GM19043 (cell line): ENCODE measurements around the gene DTNB.

ENCODE experiments used
- ATAC-seq: cut with Tn5 transposase; IDR thresholded peaks from one replicate; pipeline ENCODE4 v1.9.1; 2021; ENCODE audit warnings: low read depth; ENCODE audit not compliant: unreplicated experiment

The DTNB gene

DNA sequence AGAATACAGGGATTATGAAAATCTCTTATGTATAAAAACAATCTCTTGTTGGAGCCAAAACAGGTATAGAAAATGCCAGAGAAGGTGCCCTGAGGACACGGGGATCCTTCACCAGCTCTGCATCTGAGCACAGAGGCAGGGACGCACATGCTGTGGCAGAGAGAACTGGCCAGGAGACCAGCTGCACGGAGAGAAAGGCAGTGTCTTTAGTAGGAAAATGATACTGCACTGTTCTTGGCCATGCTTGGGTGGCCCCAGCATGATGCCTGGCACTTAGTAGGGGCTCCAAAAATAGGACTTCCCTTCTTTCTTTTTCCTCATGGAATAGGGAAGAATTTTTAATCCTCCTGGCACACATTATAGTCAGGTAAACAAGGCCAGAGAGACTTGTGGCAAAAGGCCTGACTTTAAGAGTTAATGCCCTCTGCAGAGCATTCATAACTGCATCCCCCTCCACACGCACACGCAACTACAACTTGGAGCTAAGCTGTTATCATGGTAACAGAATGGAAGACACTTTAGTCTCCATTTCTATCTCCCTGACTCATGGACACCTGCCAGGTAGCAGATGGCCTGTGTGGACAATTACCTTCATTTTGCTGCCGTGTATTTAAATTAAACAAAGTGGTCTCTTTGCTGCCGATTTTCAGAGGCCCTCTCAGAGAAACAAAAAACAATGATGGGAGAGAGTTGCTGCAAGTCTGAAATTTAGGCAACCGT is 271.9 kb downstream of the DTNB start:
- no peak for ATAC-seq

DNA sequence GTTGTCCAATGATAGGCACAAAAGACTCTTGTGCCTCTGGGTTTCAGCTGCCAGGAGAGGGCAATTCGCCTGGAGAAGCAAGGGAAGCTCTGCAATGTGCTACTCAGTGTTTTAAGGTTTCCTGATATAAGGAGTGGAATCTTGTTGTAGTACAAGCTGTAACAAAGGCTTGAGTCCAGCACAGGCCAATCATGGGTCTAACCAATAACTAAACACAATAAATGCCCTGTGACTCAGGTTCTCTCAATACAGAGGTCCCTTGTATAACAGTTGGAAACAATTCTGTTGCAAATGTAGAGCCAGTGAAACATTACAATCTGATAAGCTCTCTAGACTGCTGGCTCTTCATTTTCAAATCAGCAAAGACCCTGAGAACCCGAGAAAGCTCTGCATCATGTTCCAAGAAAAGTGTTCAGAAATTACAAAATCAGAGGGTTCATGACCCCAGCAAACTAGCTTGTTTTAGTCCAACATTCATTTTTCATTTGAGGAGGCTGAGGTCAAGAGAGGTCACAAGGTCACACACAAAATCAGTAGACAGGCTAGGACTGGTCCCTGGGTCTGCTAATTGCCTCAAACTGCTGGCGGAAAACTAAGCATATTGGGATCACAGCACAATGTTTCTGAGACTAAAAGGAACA is 272.7 kb downstream of the DTNB start:
- no peak for ATAC-seq

DNA sequence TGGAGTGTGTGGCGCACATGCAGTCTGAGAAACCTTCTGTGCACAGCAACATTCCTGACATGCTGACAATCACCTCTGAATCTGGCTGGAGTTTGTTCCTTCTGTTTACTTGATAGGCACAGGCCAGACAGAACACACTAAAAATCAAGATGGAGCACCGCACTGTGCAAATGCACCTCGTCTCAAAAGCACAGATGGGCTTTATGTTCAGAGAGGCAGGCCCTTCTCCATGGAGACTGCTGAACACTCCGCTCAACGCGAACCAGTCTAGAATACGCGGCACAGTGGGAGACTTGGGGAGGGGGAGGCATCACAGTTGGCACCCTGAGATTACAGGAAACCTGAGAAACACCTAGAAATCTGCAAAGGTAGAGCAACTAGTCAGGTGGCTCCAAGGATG is 273.2 kb downstream of the DTNB start:
- no peak for ATAC-seq

GRCh38 chr2:25398534-25398933 is 274.8 kb downstream of the DTNB start:
- ATAC-seq: no peak

DNA sequence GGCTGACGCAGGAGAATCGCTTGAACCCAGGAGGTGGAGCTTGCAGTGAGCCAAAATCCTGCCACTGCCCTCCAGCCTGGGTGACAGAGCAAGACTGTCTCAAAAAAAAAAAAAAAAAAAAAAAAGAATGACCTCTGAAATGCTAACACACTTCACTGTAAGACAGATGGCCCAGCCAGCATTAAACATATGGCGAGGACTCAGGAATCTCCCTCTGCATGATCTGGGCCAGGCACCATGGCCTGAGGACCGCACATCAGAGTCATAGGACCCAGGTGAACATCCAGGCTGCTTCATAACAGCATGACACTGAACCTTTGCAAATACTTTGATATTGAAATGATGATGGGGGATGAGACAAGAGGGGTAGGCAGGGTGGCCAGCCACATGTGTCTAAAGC is 275.6 kb downstream of the DTNB start:
- no peak for ATAC-seq

GRCh38 chr2:25389161-25389560 is 284.2 kb downstream of the DTNB start:
- ATAC-seq: no peak

DNA sequence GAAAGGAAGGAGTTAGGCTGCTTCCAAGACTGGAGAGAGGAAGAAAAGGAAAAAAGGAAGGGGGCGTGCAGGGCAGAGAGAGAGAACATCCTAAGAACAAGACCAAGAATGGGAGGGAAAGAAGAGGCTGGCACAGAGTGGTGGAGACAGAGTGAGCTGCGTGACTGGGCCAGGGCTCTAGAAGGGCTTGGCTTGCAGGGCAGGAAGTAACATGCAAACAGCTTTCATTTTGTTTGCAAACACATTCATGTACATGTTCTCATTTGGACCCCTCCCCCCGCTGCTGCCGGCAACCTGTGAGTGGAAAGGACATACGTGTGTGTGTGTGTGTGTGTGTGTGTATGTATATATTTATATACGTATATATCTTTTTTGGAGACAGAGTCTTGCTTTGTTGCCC is 284.9 kb downstream of the DTNB start:
- no peak for ATAC-seq

GRCh38 chr2:25387876-25388449 is 285.4 kb downstream of the DTNB start:
- no peak for ATAC-seq

DNA sequence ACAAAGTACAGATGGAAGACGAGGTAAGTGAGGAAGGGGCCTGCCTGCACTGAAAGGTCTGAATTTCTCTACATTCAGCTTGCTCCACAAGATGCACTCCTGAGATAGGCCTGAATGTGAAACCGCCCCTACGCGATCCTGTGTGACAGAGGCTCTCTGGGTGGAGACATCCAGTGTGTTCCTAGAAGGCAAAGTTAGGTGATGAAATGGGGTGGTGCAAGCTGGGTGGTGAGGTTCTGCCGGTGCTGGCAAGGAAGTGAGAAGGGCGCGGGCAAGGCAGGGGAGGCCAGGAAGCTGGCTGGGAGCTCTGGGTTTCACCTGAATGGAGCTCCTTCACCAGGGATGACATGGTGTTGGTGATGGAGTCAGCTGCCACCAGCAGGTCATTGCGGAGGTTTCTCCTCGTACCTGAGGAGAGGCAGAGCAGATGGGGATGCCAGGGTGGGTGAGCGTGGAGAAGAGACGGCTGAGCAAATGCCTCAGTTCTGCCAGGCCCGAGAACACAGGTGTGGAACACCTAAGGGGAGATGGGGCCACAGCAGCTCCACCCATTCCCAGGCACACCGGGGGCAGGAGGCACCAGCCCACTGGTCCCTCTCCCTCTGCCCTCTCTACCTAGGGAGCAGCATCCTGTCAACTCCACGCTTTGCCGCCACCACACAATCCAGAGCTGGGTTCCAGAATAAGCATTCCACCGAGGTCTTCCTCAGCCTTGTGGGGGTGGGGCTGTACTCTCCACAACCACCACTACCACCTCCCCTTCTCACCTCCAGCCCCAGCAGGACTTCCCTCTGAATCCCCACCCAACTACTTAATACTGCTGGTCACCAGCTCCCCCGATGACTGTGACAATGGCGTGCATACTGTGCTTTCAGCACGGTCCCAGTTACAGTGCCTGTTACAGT is 286.2 kb downstream of the DTNB start:
- no peak for ATAC-seq

- ATAC-seq: no peak
Observed at GRCh38 chr2:25385910-25386309, 287.5 kb downstream of the DTNB start.

DNA sequence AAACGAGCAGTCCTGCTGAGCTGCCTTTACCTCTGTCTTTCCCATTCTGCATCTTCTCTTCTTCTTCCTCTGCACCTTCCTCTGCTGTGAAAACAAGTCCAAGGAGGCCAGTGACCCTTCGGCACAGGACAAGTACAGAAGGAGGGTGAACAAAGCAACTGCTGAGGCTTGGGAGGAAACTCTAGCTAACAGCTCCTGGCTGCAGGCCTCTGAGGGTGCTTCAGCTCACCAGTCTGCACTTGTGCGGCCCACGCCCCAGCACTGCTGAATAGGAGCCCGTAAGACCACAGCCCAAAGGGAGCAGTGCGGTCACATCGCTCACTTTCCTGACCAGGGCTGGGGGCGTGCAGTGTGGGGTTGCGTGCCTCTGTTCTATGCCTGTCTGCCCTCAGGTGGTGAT is 289.6 kb downstream of the DTNB start:
- no peak for ATAC-seq

DNA sequence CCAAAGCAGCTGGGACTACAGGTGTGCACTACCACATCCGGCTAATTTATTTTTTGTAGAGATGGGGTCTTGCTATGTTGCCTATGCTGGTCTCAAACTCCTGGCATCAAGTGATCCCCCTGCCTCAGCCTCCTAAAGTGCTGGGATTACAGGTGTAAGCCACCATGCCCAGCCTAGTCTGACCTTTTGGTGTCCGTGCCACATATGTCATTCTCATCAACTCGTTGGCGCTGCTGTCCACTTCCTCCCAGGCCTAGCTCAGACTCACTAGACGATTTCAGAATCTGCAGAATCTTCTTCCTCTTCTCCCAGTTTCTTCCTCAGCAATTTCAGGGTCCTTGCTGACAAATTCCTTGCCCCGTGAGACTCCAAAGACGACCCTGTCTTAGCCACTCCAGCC is 291.9 kb downstream of the DTNB start:
- ATAC-seq: no peak

GRCh38 chr2:25380586-25381375 is 292.6 kb downstream of the DTNB start:
- ATAC-seq: no peak

DNA sequence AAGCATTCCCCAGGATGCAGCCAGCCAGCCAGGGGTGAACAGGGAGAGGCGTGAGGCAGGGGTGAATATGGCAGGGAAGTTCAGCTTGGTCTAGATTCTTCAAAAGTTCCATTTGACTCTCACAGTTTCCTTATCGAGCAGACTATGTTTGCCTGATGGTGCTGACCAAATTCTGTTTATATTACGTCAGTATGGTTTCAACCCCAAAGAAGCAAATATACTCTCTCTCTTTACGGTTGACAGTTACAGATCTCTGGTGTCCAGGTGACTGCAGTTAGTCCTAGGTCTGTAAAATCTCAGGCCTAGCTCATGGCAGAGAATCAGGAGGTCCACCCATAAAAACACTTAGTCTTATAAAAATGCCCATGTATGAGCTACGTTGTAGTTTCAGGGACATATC is 293.4 kb downstream of the DTNB start:
- ATAC-seq: no peak

- no peak for ATAC-seq
Observed at GRCh38 chr2:25379535-25379934, 293.8 kb downstream of the DTNB start.

DNA sequence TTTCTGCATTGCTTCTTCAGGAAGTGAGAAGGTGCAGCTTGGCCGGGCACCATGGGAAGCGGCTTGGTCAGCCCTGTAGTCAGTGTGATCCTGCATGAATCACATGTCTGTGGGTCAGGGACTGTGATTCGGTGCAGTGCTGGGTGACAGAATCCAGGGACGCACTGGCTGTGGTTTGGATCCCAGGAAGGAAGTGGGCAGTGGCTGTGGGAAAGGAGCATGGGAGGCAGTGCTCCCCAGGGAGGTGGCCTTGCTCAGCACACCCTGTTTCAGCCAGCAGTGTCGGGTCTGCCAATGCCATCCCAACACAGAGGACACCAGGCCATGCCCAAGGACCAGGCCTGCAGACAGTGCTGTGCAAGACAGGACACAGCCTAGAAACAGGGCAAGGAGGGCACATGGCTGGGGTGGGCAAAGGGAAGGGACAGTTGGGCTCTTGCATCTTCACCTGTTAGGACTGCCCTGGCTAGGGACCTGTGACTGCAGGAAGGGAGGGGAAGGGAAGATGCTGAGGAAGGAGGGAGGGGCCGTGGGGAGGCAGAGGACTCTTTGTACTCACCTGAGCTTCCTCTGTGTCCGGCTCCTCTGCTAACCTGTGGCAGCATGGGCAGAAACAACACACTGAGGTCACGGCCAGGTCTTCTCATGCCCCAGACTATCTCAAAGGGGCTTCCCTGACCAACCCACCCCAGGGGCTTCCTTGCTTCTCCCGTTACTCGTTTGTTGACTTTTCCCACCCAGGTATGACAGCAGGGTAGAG is 294.5 kb downstream of the DTNB start:
- ATAC-seq: no peak

DNA sequence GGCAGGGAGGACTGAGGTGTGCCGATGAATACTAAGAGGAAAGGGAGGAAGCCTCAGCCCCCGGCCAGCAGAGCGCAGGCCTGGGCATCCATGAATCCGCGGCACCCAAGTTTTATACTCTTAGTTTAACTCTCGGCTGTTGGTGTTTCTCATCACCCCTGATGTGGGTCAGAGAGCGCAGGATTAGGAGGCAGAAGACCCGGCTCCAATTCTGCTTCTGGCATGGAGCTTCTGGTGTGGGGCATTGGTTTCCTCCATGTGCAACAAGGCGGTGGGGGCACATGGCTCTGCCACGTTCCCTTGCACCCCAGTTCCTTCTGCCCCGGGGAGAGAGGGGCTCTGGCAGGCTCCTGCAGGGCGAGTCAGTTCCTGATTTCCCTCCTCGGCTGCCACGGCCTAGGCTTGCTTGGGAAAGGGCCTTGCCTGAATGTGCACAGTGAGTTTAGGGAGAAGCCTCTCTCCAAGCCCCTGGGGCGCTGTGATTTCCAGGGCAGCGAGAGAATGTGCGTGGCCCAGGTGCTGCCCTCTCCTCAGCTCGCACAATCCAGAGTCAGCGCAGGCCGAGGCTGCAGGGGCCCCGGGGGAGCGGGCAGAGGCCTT is 295.5 kb downstream of the DTNB start:
- no peak for ATAC-seq

DNA sequence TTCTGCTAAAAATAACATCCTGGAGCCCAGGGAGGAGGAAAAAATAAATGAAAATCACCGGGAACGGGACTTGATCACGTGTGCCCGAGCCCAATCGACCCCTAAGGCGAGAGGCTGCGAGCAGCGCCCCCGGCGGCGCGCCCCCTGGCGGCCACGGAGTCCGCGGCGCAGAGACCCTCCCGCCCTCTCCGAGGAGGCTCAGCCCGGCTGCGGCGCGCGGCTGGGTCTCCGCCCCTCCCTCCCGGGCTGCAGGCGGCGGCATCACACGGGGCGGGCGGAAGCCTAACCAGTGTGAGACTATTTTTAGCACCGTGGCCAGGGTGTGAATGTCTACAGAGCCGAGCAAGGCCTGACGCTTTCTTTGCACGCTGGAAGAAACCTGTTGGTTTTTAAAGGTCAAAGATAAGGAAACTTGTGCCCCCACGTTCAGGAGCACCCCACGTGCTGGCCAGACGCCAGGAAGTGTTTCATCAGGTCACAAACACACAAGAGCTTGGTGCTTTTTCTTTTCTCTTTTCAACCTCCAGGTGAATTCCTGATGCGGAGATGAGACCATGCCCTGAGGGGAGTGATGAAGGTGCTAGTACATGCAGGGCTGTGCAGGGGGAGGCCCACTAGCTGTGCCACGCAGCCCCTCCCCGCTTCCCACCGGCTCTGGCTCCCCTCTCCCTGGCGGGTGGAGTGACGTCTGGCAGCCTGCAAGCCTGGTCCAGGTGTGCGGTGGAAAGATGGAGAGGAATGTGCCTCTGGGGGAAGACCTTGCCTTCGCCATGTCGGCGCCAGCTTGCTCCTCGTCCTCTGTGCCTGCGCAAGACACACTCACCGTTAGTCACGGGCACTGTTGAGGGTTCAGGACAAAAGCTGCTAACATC is 296.4 kb downstream of the DTNB start:
- ATAC-seq: peak; percentile 95
